ENCODE measurements around the gene C6orf89.

GRCh38 chr6:36976931-36977330 lies 91.2 kb downstream of the C6orf89 start:
- no peak for TF ChIP-seq CTCF (optimal IDR thresholded peaks at IDR 0.05 in 1 of 3, IDR thresholded peaks at IDR 0.05 in 1 of 3, conservative IDR thresholded peaks at IDR 0.05 in 1 of 3; ENCODE audit: extremely low read depth in 1 of 3, insufficient read depth in 2 of 3, low read length in 3 of 3)
- no peak for TF ChIP-seq EZH2 (IDR thresholded peaks at IDR 0.05; ENCODE audit: low read length)

Data from keratinocyte (primary cell).